Vagina (tissue), 2 donors: Measurements from ENCODE around the gene CLCF1.

Experiments
- CTCF ChIP-seq, 3 experiments: fragments of 450-650 bp in 2 of 3; fragments of 200-600 bp in 1 of 3; sonication (generic) in 1 of 3; IDR thresholded peaks; one replicate each; pipeline ENCODE4 v1.5.1; 2017 to 2019; ENCODE audit warnings: antibody characterized with exemption in 3 of 3, mild to moderate bottlenecking in 2 of 3, moderate library complexity in 2 of 3
- POLR2A ChIP-seq, 2 donors: fragments of 450-650 bp; IDR thresholded peaks; one replicate each; pipeline ENCODE4 v1.6.1; 2017; ENCODE audit warnings: antibody characterized with exemption in 2 of 2, mild to moderate bottlenecking in 2 of 2, moderate library complexity in 2 of 2

- no peak for TF ChIP-seq CTCF (IDR thresholded peaks at IDR 0.05)
- TF ChIP-seq POLR2A (IDR thresholded peaks at IDR 0.05): no peak
These were observed 24.7 kb upstream of the CLCF1 start for GRCh38 chr11:67397986-67398660.
